ENCODE data around the gene PHLDA1. TPM values are rescaled to one million over a fixed set of nuclear protein-coding genes. Genes with fewer than 3 reads are reported as not detected.

Gene PHLDA1
- total and polyA plus RNA-seq, 10 of the 15 experiments (the other 5 are each of a cell fraction or from before 2014, with no cell fraction given) = 0.66 to 14.2 (median 1.3) TPM

DNA sequence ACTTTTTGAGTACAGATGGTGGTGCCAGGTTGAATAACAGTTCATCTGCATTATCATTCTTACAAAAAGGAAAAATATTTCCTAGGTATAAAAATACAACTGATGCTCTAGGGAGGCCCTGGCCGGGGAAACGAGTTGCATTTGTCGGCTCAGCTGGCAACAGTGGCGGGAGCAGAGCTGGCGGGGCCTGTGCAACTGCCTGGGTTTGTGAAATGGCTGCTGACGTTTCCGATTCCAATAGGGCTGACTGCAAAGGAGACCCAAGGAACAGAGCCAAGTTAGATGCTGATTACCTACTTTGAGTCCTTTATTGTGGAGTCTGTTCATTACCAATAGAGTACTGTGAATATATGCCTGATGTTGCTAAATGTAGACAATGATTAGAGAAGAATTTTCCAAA is 25.8 kb upstream of the PHLDA1 start:
- WGBS (ENCODE audit: insufficient coverage, insufficient replicate concordance, low lambda C conversion rate, missing lambda C conversion rate) = 98% methylated on average over 7 of the region's 7 CpGs
- Histone ChIP-seq H3K79me2 (ENCODE audit: control insufficient read depth, insufficient read depth, low read length) (peaks cover 6% of the 10 kb centered on the region), H3K36me3 (ENCODE audit: control insufficient read depth in 2 of 2, insufficient read depth in 2 of 2, low read length in 1 of 2) (peaks cover 10 to 25% of the 10 kb centered on the region in 2 experiments), H3K9ac (ENCODE audit: control insufficient read depth, insufficient read depth, low read length) (no peak overlapping the region), H2AFZ (ENCODE audit: control insufficient read depth, low read depth, low read length) (no peak overlapping the region), H3K4me2 (ENCODE audit: control insufficient read depth, insufficient read depth) (no peak overlapping the region), H4K20me1 (ENCODE audit: control insufficient read depth, insufficient read depth) (no peaks in the 10 kb centered on the region), H3K4me1 (ENCODE audit: control insufficient read depth, insufficient read depth, low read length) (no peaks in the 10 kb centered on the region), H3K4me3 (no peak overlapping the region), H3K9me3 (replicated peaks; ENCODE audit: control insufficient read depth, insufficient read depth, low read length) (no peaks in the 10 kb centered on the region), H3K27me3 (replicated peaks in 1 of 2; ENCODE audit: control insufficient read depth in 2 of 2, insufficient read depth in 2 of 2, low read length in 1 of 2) (no peaks in the 10 kb centered on the region), H3K27ac (ENCODE audit: control insufficient read depth, insufficient read depth) (no peak overlapping the region)
- RAD21 ChIA-PET (ENCODE audit: unreplicated experiment) = no interaction called here
- ATAC-seq = no peak
- TF ChIP-seq, protein P1, sequence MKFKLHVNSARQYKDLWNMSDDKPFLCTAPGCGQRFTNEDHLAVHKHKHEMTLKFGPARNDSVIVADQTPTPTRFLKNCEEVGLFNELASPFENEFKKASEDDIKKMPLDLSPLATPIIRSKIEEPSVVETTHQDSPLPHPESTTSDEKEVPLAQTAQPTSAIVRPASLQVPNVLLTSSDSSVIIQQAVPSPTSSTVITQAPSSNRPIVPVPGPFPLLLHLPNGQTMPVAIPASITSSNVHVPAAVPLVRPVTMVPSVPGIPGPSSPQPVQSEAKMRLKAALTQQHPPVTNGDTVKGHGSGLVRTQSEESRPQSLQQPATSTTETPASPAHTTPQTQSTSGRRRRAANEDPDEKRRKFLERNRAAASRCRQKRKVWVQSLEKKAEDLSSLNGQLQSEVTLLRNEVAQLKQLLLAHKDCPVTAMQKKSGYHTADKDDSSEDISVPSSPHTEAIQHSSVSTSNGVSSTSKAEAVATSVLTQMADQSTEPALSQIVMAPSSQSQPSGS (IDR thresholded peaks at IDR 0.05; ENCODE audit: low read length) = no peak
- TF ChIP-seq SREBF2 (IDR thresholded peaks at IDR 0.05; ENCODE audit: low read length) = no peak
- TF ChIP-seq KLF5 (IDR thresholded peaks at IDR 0.05; ENCODE audit: partially characterized antibody) = no peak
- TF ChIP-seq FOXK2 (IDR thresholded peaks at IDR 0.05) = no peak
- TF ChIP-seq SMARCA5 (IDR thresholded peaks at IDR 0.05) = no peak
- no peak for TF ChIP-seq EED (IDR thresholded peaks at IDR 0.05; ENCODE audit: low read depth)
- TF ChIP-seq HDGF (IDR thresholded peaks at IDR 0.05) = no peak
- no peak for TF ChIP-seq ZNF24 (IDR thresholded peaks at IDR 0.05)
- TF ChIP-seq RUNX3 (IDR thresholded peaks at IDR 0.05; ENCODE audit: low read length) = no peak
- TF ChIP-seq SIN3A (IDR thresholded peaks at IDR 0.05; ENCODE audit: low read depth, low read length) = no peak
- no peak for TF ChIP-seq STAT1 (conservative IDR thresholded peaks at IDR 0.05)
- in situ Hi-C loops (cut with MboI) (no loop called here), intact Hi-C loops (cut with micrococcal nuclease; ENCODE audit: unreplicated experiment) (no loop called here)
- no TSS peak for BruUV-seq (replicated peaks)
- POLR2A ChIA-PET = interaction anchor here (0.8 kb wide), 1 partner anchor 11 kb away, joined by 3 read pairs; no protein-coding TSS in a partner anchor
- no peak for FAIRE-seq
- no peak for DNase-seq (ENCODE audit: low read depth, low spot score)
- SMC1A ChIA-PET (ENCODE audit: uncharacterized antibody, unreplicated experiment) = interaction anchor here (1.0 to 1.2 kb wide), 2 partner anchors 9 to 11 kb away, joined by 3 to 5 read pairs; no protein-coding TSS in a partner anchor
- CTCF ChIA-PET = interaction anchor here (1.0 kb wide), 1 partner anchor 398 kb away, joined by 3 read pairs; no protein-coding TSS in a partner anchor
